ENCODE results near the gene GJB3. TPM values are rescaled to one million over a fixed set of nuclear protein-coding genes. Genes with fewer than 3 reads are reported as not detected.
A peak's percentile ranks its signal among the peaks of the same experiment; 100 is the strongest.

Gene GJB3
- polyA plus RNA-seq, 2 of the 4 experiments (the other 2 are of a cell fraction) = 0.50 to 0.76 TPM

GRCh38 chr1:34746785-34747637 is 34.0 kb upstream of the GJB3 start:
- DNase-seq (ENCODE audit: low read depth in 1 of 2, low spot score in 1 of 2) = no peak
- Histone ChIP-seq H3K4me3 (no peak overlapping the region), H3K9me3 (no peaks in the 10 kb centered on the region), H3K4me2 (no peak overlapping the region), H3K4me1 (no peaks in the 10 kb centered on the region; the same call in 2 of the 3 replicates), H3K27ac (no peak overlapping the region)
- CTCF ChIA-PET = interaction anchor here (0.6 to 1.3 kb wide), 4 partner anchors 18 to 124 kb away, joined by 3 to 4 read pairs (median 4); no protein-coding TSS in a partner anchor
- no peak for FAIRE-seq
- no peak for TF ChIP-seq JUNB (IDR thresholded peaks at IDR 0.05)
- no peak for TF ChIP-seq BHLHE40 (IDR thresholded peaks at IDR 0.05; ENCODE audit: low read depth, low read length)
- no peak for ATAC-seq
- WGBS (ENCODE audit: missing lambda C conversion rate) = 57% methylated on average over 13 of the region's 18 CpGs
- POLR2A ChIA-PET = no interaction called here

- DNase-seq (ENCODE audit: low read depth in 1 of 2, low spot score in 1 of 2) (no peak), FAIRE-seq (no peak), ATAC-seq (no peak)
- TF ChIP-seq KDM1A (IDR thresholded peaks at IDR 0.05; ENCODE audit: low read depth) (no peak), ATOH8 (CRISPR knock-in tag; IDR thresholded peaks at IDR 0.05; ENCODE audit: low read depth) (no peak), POLR2A (IDR thresholded peaks at IDR 0.05; ENCODE audit: low read length) (no peak), TFCP2L1 (CRISPR knock-in tag; IDR thresholded peaks at IDR 0.05) (no peak), NPAS2 (CRISPR knock-in tag; IDR thresholded peaks at IDR 0.05; ENCODE audit: borderline replicate concordance) (no peak), HDAC2 (IDR thresholded peaks at IDR 0.05) (no peak), RAD21 (conservative IDR thresholded peaks at IDR 0.05 in 1 of 2, IDR thresholded peaks at IDR 0.05 in 1 of 2) (no peak), TP53 (CRISPR knock-in tag; IDR thresholded peaks at IDR 0.05) (no peak), HOXB13 (CRISPR knock-in tag; IDR thresholded peaks at IDR 0.05; ENCODE audit: low read depth) (no peak), HEYL (CRISPR knock-in tag; IDR thresholded peaks at IDR 0.05) (no peak), SMC3 (IDR thresholded peaks at IDR 0.05) (no peak)
- TF ChIP-seq, protein P1, sequence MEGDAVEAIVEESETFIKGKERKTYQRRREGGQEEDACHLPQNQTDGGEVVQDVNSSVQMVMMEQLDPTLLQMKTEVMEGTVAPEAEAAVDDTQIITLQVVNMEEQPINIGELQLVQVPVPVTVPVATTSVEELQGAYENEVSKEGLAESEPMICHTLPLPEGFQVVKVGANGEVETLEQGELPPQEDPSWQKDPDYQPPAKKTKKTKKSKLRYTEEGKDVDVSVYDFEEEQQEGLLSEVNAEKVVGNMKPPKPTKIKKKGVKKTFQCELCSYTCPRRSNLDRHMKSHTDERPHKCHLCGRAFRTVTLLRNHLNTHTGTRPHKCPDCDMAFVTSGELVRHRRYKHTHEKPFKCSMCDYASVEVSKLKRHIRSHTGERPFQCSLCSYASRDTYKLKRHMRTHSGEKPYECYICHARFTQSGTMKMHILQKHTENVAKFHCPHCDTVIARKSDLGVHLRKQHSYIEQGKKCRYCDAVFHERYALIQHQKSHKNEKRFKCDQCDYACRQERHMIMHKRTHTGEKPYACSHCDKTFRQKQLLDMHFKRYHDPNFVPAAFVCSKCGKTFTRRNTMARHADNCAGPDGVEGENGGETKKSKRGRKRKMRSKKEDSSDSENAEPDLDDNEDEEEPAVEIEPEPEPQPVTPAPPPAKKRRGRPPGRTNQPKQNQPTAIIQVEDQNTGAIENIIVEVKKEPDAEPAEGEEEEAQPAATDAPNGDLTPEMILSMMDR (IDR thresholded peaks at IDR 0.05) = no peak
- H3K9me3 ChIP-seq = no peaks in the 10 kb centered on the region
- ChIA-PET POLR2A (no interaction called here), CTCF (interaction anchor here (0.6 to 1.1 kb wide), 2 partner anchors 34 to 124 kb away, joined by 4 read pairs; no protein-coding TSS in a partner anchor)
- no peak overlapping the region for H3K4me3 ChIP-seq
- H3K4me1 ChIP-seq = no peaks in the 10 kb centered on the region; the same call in 2 of the 3 replicates
- no peak overlapping the region for H3K27ac ChIP-seq
- WGBS (ENCODE audit: missing lambda C conversion rate) = 59% methylated on average over 5 of the region's 6 CpGs
- H3K4me2 ChIP-seq = no peak overlapping the region
Observed at GRCh38 chr1:34747638-34747941, 33.4 kb upstream of the GJB3 start.

DNA sequence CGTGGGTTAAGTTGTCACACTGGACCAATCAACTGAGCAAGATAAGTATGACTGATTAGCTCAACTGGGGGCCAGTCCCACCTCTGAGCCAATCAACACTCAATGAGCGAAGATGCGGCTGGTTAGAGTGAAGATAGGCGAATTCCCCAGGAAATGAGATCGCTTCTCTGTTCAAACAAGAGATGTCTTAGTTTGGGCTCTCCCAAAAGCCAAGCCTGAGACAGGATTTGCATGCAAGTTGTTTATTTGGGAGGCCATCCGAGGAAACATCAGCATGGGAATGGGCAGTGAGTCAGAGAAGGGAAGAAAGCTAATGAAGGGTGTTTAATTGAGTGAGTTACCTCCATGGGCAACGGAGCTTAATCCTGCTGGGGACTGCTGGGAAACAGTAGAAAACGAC is 31.0 kb upstream of the GJB3 start:
- ATAC-seq (no peak), FAIRE-seq (no peak)
- POLR2A ChIA-PET = no interaction called here

GRCh38 chr1:34750610-34751009 is 30.4 kb upstream of the GJB3 start:
- TF ChIP-seq, protein P2, sequence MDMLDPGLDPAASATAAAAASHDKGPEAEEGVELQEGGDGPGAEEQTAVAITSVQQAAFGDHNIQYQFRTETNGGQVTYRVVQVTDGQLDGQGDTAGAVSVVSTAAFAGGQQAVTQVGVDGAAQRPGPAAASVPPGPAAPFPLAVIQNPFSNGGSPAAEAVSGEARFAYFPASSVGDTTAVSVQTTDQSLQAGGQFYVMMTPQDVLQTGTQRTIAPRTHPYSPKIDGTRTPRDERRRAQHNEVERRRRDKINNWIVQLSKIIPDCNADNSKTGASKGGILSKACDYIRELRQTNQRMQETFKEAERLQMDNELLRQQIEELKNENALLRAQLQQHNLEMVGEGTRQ (IDR thresholded peaks at IDR 0.05) = no peak
- peak; percentile 39 for TF ChIP-seq MAFK (IDR thresholded peaks at IDR 0.05; ENCODE audit: partially characterized antibody)
- H3K4me1 ChIP-seq = peaks cover 6% of the 10 kb centered on the region; the same call in 1 of the 3 replicates
- peak overlapping the region in 1 of 2 experiments; percentile 28; a peak in 2 of 6 replicates for H3K27ac ChIP-seq
- ChIA-PET CTCF (interaction anchor here (5.0 kb wide), 1 partner anchor 8 kb away, joined by 27 read pairs; no protein-coding TSS in a partner anchor), POLR2A (no interaction called here)
- no peaks in the 10 kb centered on the region for H3K9me3 ChIP-seq
- no peak overlapping the region for H3K4me3 ChIP-seq
- no peak for DNase-seq (ENCODE audit: low read depth in 1 of 2, low spot score in 1 of 2)
- no peak overlapping the region for H3K4me2 ChIP-seq
- ATAC-seq = no peak
- no peak for FAIRE-seq
- WGBS (ENCODE audit: missing lambda C conversion rate) = 82% methylated on average over 5 of the region's 5 CpGs

More for the DNA sequence above, 31.0 kb upstream of the GJB3 start:
- Histone ChIP-seq H3K4me2 (no peak overlapping the region), H3K9me3 (no peaks in the 10 kb centered on the region), H3K27ac (no peak overlapping the region), H3K4me1 (no peaks in the 10 kb centered on the region; the same call in 2 of the 3 replicates), H3K4me3 (no peak overlapping the region)
- 70% methylated on average over 8 of the region's 8 CpGs for WGBS (ENCODE audit: missing lambda C conversion rate)
- CTCF ChIA-PET = interaction anchor here (1.3 to 5.0 kb wide), 2 partner anchors 7 to 9 kb away, joined by 4 to 27 read pairs; partner anchors contain the start of gene GJB4
- DNase-seq (ENCODE audit: low read depth in 1 of 2, low spot score in 1 of 2) = no peak
- TF ChIP-seq HOXB13 (CRISPR knock-in tag; IDR thresholded peaks at IDR 0.05; ENCODE audit: low read depth) (no peak), ZC3H11A (IDR thresholded peaks at IDR 0.05) (no peak), POLR2A (IDR thresholded peaks at IDR 0.05; ENCODE audit: low read length) (no peak), TP53 (CRISPR knock-in tag; IDR thresholded peaks at IDR 0.05) (no peak)
